ENCODE measurements around the gene TMEM91. TPM values are rescaled to one million over a fixed set of nuclear protein-coding genes. Genes with fewer than 3 reads are reported as not detected.

TMEM91 gene
- total RNA-seq, 4 donors from 2014 or later: 3.3 to 22.7 (median 17.4) TPM

DNA sequence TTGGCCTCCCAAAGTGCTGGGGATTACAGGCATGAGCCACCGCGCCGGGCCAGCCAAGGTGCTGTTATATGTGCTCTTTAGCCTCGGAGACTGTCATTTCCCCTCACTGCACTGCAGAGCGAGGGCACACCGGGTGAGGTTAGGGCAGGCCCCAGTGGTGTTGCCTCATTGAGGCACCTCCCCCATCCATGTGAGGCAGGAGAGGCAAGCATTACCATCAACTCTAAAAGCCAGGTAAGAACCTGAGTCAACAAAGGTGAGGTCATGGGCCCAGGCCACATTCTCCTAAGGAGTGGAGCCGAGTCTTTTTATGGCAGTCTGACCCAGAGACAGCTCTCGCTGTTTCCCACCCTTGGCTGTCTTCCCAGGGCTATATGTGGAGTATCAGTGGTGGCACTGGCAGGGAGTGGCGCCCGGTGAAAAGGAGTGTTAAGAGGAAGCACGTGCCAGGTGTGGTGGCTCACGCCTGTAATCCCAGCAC, 39.9 kb downstream of the TMEM91 start:
- TF ChIP-seq, protein P1, sequence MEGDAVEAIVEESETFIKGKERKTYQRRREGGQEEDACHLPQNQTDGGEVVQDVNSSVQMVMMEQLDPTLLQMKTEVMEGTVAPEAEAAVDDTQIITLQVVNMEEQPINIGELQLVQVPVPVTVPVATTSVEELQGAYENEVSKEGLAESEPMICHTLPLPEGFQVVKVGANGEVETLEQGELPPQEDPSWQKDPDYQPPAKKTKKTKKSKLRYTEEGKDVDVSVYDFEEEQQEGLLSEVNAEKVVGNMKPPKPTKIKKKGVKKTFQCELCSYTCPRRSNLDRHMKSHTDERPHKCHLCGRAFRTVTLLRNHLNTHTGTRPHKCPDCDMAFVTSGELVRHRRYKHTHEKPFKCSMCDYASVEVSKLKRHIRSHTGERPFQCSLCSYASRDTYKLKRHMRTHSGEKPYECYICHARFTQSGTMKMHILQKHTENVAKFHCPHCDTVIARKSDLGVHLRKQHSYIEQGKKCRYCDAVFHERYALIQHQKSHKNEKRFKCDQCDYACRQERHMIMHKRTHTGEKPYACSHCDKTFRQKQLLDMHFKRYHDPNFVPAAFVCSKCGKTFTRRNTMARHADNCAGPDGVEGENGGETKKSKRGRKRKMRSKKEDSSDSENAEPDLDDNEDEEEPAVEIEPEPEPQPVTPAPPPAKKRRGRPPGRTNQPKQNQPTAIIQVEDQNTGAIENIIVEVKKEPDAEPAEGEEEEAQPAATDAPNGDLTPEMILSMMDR (IDR thresholded peaks at IDR 0.05; ENCODE audit: low read depth): no peak

DNA sequence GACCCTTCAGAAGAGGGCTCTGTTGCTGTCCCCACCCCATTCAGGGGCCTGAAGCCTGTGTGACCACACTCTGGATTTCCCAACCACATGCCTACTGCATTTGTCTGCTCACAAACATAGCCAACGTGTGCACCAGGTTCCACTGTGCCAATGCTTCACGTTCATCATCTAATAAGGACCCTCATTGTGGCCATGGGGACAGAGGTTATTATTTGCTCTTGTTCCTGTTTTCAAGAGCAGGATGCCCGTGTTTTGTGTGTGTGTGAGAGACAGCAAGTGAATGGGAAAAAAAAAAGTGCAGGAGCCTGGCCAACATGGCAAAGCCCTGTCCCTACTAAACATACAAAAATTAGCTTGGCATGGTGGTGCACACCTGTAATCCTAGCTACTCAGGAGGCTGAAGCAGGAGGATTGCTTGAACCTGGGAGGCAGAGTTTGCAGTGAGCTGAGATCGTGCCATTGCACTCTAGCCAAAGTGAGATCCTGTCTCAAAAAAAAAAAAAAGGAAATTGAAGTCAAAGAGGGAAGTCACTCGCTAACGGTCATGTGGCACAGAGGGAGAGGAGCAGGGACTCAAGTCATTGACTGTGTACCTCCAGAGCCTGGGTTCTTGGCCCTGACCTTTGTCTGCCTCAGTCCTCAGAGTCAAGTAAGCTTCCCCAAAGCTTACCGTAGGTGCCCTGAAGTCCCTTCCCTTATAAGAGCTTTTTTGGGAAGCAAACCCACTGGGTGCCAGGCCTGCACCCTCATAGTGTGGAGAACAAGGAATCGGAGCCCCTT, 44.0 kb downstream of the TMEM91 start:
- TF ChIP-seq, protein P1 (IDR thresholded peaks at IDR 0.05; ENCODE audit: low read depth): no peak

DNA sequence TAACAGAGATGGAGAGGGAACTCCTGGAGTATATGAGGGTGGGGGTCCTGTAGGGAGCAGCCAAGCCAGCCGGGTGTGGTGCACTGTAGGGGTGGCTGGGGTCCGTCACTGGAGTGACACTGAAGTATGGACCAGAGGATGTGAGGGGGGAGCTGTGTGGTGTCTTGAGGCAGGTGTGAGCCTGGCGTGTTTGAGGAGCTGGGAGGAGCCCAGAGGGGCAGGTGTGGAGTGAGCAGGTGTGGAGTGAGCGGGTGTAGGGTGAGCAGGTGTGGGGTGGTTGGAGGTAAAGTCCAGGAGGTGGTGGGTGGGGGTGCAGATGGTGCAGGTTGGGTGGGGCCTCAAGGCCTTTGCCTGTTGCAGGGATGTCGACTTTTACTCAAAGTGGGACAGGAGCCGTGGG, 45.0 kb downstream of the TMEM91 start:
- TF ChIP-seq, protein P1 (IDR thresholded peaks at IDR 0.05; ENCODE audit: low read depth): no peak

DNA sequence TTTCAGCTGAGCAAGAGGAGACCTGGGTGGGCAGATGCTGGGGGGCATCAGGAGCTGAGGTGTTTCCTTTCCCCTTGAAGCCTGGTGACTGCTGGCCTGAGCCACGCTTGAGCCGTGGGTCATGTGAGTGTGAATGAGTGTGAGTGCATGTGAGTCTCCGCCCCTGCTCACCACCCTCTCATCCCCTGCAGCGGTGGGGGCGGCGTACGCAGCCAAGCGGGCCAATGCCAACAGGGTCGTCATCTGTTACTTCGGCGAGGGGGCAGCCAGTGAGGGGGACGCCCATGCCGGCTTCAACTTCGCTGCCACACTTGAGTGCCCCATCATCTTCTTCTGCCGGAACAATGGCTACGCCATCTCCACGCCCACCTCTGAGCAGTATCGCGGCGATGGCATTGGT, 45.6 kb downstream of the TMEM91 start:
- TF ChIP-seq, protein P1 (IDR thresholded peaks at IDR 0.05; ENCODE audit: low read depth): no peak

DNA sequence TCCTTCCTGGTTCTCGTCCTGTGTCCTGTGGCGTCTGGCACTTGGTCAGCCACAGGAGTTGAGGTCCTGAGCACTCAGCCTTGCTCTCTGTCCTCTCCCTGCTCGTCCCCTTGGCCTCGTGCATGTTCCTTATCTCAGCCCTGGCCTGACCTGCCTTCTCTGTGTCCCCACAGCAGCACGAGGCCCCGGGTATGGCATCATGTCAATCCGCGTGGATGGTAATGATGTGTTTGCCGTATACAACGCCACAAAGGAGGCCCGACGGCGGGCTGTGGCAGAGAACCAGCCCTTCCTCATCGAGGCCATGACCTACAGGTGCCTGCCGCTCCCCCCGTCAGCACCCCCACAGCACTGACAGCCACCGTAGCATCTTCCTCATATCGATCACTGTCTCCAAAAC, 46.1 kb downstream of the TMEM91 start:
- TF ChIP-seq, protein P1 (IDR thresholded peaks at IDR 0.05; ENCODE audit: low read depth): no peak

DNA sequence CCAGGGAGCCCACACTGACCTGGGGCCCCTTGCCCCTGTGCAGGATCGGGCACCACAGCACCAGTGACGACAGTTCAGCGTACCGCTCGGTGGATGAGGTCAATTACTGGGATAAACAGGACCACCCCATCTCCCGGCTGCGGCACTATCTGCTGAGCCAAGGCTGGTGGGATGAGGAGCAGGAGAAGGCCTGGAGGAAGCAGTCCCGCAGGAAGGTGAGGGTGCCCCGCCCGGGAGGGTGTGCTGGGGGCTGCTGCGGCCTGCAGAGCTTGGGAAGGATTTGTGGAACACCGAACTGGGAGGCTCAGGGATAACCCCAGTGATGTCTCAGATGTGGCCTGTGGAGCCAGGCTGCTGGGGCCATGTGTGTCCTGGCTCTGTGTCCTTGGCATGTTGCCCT, 46.6 kb downstream of the TMEM91 start:
- TF ChIP-seq, protein P1 (IDR thresholded peaks at IDR 0.05; ENCODE audit: low read depth): no peak

DNA sequence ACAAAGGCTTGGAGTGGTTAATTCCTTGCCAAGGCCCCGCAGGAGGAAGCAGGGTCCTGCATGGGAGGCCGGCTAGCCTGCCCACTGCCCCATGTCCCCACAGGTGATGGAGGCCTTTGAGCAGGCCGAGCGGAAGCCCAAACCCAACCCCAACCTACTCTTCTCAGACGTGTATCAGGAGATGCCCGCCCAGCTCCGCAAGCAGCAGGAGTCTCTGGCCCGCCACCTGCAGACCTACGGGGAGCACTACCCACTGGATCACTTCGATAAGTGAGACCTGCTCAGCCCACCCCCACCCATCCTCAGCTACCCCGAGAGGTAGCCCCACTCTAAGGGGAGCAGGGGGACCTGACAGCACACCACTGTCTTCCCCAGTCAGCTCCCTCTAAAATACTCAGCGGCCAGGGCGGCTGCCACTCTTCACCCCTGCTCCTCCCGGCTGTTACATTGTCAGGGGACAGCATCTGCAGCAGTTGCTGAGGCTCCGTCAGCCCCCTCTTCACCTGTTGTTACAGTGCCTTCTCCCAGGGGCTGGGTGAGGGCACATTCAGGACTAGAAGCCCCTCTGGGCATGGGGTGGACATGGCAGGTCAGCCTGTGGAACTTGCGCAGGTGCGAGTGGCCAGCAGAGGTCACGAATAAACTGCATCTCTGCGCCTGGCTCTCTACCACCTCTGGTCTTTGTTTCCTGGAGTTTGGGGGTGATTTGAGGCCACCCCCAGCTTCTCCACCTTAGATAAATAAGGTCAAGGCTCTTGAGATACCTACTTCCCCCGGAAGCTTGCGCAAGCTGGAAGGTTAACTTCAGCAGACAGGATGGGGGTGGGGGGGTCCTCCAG, 48.2 kb downstream of the TMEM91 start:
- TF ChIP-seq, protein P1 (IDR thresholded peaks at IDR 0.05; ENCODE audit: low read depth): no peak

Measured in subcutaneous adipose tissue (tissue), 4 donors.